GM12892 (cell line): Measurements from ENCODE around the gene GALNT9.

Experiments used
- DNase-seq: peaks from one replicate; pipeline ENCODE4 v3.0.0; 2011; ENCODE audit not compliant: insufficient read length
- FAIRE-seq: peaks from 2 replicates; lab custom pipeline; 2011; peaks lifted over from hg19 to GRCh38; lab: Jason Lieb, UNC
- POLR2A ChIP-seq: IDR thresholded peaks from 2 replicates; pipeline ENCODE4 v1.6.1; 2011; ENCODE audit warnings: low read depth, low read length, control low read depth
- POLR2AphosphoS5 ChIP-seq: IDR thresholded peaks from 2 replicates; pipeline ENCODE4 v1.6.1; 2011; ENCODE audit warnings: low read depth, low read length, control low read depth
- TAF1 ChIP-seq: IDR thresholded peaks from 2 replicates; pipeline ENCODE4 v1.6.1; 2011; ENCODE audit warnings: low read depth, mild to moderate bottlenecking, control low read depth, low read length, borderline replicate concordance

Gene GALNT9

DNA sequence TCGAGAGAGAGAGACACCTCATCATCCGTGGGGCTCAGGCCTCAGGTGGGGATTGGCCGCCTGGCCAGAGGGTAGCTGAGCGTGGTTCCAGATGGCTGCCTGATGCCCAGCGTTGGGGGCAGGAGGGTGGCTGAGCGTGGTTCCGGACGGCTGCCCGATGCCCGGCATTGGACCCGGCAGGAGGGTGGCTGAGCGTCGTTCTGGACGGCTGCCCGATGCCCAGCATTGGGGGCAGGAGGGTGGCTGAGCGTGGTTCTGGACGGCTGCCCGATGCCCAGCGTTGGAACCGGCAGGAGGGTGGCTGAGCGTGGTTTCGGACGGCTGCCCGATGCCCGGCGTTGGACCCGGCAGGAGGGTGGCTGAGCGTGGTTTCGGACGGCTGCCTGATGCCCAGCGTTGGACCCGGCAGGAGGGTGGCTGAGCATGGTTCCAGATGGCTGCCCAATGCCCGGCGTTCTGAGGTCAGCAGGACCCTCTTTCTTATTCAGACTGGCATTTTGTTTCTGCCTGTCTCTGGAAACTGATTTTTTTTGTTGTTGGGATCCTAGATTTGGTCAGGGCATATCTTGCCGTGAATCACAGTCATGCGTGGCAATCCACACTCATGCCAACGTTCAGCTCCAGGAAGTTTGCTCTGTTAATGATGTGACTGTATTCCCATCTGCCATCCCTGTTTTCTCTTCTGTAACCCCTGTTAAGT, 40.7 kb downstream of the GALNT9 start:
- FAIRE-seq (no peak), DNase-seq (no peak)
- TF ChIP-seq POLR2AphosphoS5 = no peak
- TF ChIP-seq POLR2A = no peak
- TF ChIP-seq TAF1 = no peak

DNA sequence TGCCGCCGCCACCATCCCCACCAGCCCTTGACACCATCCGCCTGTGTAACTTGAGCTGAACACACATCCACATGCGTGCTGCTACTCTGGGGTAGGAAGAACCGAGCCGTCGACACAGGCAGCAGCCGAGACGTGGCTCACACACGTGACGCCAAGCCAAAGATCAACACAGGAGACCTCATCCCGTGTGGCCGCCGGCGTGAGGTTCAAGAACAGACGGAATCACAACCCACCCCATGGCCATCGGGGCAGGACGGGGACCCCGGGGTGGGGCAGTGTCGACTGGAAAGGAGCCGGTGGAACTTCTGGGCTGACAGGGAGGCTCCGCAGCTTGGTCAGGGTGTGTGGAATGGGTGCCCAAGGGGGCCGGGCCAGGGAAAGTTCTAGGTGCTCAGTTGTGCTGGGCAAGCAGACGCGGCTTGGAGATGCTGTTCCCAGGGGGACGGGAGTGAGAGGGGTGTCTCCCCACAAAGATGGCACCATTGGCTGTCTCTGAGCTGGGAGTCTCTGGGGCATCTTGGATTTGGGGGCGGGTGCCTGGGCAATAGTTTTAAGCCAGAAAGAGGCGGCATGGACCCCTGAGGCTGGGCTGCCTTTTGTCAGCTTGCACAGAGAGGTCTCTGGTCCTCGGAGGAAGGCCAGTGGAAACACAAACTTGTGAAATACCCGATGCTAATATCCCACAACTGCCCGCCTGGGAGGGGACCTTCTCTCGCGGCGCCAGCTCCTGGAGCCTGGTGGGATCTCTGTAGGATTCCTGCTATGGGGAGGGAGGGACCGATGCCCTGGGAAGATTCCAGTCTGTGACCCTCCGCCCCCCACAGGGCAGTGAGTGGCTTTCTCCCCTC, 41.8 kb downstream of the GALNT9 start:
- no peak for DNase-seq
- no peak for TF ChIP-seq TAF1
- FAIRE-seq = no peak

DNA sequence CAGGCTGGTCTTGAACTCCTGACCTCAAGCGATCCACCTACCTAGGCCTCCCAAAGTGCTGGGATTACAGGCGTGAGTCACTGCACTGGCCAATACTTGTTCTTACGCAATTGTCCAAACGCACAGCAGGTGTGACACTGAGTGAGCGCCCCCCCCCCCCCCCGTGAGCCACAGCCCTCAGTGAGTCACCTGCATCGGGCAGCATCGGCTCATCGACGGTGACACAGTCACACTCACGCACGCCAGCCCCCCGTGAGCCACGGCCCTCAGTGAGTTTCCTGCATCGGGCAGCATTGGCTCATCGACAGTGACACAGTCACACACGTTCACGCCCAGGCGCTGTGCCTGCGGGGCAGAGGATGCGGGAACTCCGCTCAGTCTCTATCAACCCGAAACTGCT, 42.5 kb downstream of the GALNT9 start:
- FAIRE-seq (no peak), DNase-seq (no peak)
- TF ChIP-seq POLR2A (no peak), TAF1 (no peak), POLR2AphosphoS5 (no peak)

GRCh38 chr12:132285991-132286681, 43.3 kb downstream of the GALNT9 start:
- TF ChIP-seq POLR2A = no peak
- TF ChIP-seq POLR2AphosphoS5 = no peak
- TF ChIP-seq TAF1 = no peak
- no peak for DNase-seq
- FAIRE-seq = no peak

GRCh38 chr12:132284827-132285741, 44.3 kb downstream of the GALNT9 start:
- DNase-seq (no peak), FAIRE-seq (no peak)
- no peak for TF ChIP-seq POLR2AphosphoS5
- TF ChIP-seq POLR2A = no peak
- TF ChIP-seq TAF1 = no peak

GRCh38 chr12:132284071-132284826, 45.1 kb downstream of the GALNT9 start:
- DNase-seq (no peak), FAIRE-seq (no peak)
- TF ChIP-seq POLR2A (no peak), TAF1 (no peak), POLR2AphosphoS5 (no peak)

GRCh38 chr12:132282950-132283771, 46.2 kb downstream of the GALNT9 start:
- FAIRE-seq = no peak
- DNase-seq = no peak
- TF ChIP-seq POLR2AphosphoS5 (no peak), POLR2A (no peak), TAF1 (no peak)

GRCh38 chr12:132282031-132282949, 47.1 kb downstream of the GALNT9 start:
- no peak for FAIRE-seq
- TF ChIP-seq POLR2A (no peak), POLR2AphosphoS5 (no peak), TAF1 (no peak)
- no peak for DNase-seq

DNA sequence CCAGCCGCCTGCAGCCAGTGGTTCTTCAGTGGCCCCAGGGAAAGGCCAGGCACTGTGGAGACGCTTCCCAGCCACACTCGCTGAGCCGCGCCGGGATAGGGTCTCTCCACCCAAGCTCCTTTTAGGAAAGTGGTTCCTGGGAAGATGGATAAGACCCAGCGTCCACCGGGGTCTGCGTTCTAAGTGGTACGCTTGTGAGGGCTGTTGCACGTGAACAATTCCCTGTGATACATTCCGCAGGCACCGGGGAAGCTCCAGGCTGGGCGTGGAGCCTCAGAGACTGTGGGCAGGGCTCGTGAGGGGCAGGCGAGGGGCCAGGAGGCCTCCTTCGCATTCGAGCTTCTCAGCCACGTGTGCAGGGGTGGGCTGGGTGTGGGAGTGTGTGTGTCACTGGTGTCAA, 48.4 kb downstream of the GALNT9 start:
- FAIRE-seq = no peak
- TF ChIP-seq TAF1 (no peak), POLR2A (no peak), POLR2AphosphoS5 (no peak)
- no peak for DNase-seq
